H9 (cell line): ENCODE data around the gene PITPNM2. TPM values are rescaled to one million over a fixed set of nuclear protein-coding genes. Genes with fewer than 3 reads are reported as not detected.

Experiments
- DNase-seq: peaks from one replicate; pipeline ENCODE4 v3.0.0-alpha.2; 2017
- H2AFZ ChIP-seq: one replicate; pipeline ENCODE4 v1.6.1; 2013; ENCODE audit warnings: mild to moderate bottlenecking, low read length, control low read depth, moderate library complexity
- H2AK5ac ChIP-seq: 2 replicates; pipeline ENCODE4 v1.6.1; 2013; ENCODE audit warnings: low read length, control low read depth, mixed read lengths; ENCODE audit not compliant: insufficient read length
- H2BK120ac ChIP-seq: one replicate; pipeline ENCODE4 v1.6.1; 2013; ENCODE audit warnings: low read depth, mild to moderate bottlenecking, low read length, control low read depth, inconsistent platforms; ENCODE audit not compliant: poor library complexity, severe bottlenecking
- H2BK12ac ChIP-seq: 2 replicates; pipeline ENCODE4 v1.6.1; 2013; ENCODE audit warnings: low read length, control low read depth, mixed read lengths, low read depth; ENCODE audit not compliant: insufficient read length
- H2BK15ac ChIP-seq: 2 replicates; pipeline ENCODE4 v1.6.1; 2013; ENCODE audit warnings: low read depth, low read length, control low read depth
- H2BK20ac ChIP-seq: one replicate; pipeline ENCODE4 v1.6.1; 2013; ENCODE audit warnings: low read depth, mild to moderate bottlenecking, low read length, control low read depth, inconsistent platforms; ENCODE audit not compliant: poor library complexity, severe bottlenecking
- H2BK5ac ChIP-seq: 2 replicates; pipeline ENCODE4 v1.6.1; 2013; ENCODE audit warnings: low read length, control low read depth, mixed read lengths; ENCODE audit not compliant: insufficient read length
- H3K14ac ChIP-seq: 2 replicates; pipeline ENCODE4 v1.6.1; 2013; ENCODE audit warnings: low read length, control low read depth; ENCODE audit not compliant: insufficient read depth
- H3K18ac ChIP-seq: 2 replicates; pipeline ENCODE4 v1.6.1; 2013; ENCODE audit warnings: low read depth, mild to moderate bottlenecking, mixed read lengths, low read length, control low read depth; ENCODE audit not compliant: insufficient read length
- H3K23ac ChIP-seq: 2 replicates; pipeline ENCODE4 v1.6.1; 2013; ENCODE audit warnings: low read length, control low read depth, mixed read lengths, low read depth; ENCODE audit not compliant: insufficient read length
- H3K23me2 ChIP-seq: 2 replicates; pipeline ENCODE4 v1.6.1; 2013; ENCODE audit warnings: low read depth, mild to moderate bottlenecking, mixed read lengths, low read length, control low read depth; ENCODE audit not compliant: insufficient read length, poor library complexity, severe bottlenecking
- H3K27ac ChIP-seq: 2 replicates; pipeline ENCODE4 v1.5.1; 2013; ENCODE audit warnings: low read length, control low read depth, mixed read lengths, low read depth; ENCODE audit not compliant: insufficient read length
- H3K27me3 ChIP-seq: 2 replicates; pipeline ENCODE4 v1.6.1; 2013; ENCODE audit warnings: low read length, control low read depth, inconsistent platforms; ENCODE audit not compliant: insufficient read depth
- H3K4ac ChIP-seq: 2 replicates; pipeline ENCODE4 v1.6.1; 2013; ENCODE audit warnings: low read depth, mild to moderate bottlenecking, control low read depth, inconsistent platforms, low read length, moderate library complexity
- H3K4me1 ChIP-seq: 2 replicates; pipeline ENCODE4 v1.6.1; 2013; ENCODE audit warnings: low read length, control low read depth, inconsistent platforms; ENCODE audit not compliant: insufficient read depth
- H3K4me2 ChIP-seq: 2 replicates; pipeline ENCODE4 v1.6.1; 2013; ENCODE audit warnings: low read length, control low read depth, mixed read lengths; ENCODE audit not compliant: insufficient read length, insufficient read depth
- H3K56ac ChIP-seq: 2 replicates; pipeline ENCODE4 v1.6.1; 2013; ENCODE audit warnings: low read depth, mild to moderate bottlenecking, mixed read lengths, low read length, control low read depth; ENCODE audit not compliant: insufficient read length
- H3K79me1 ChIP-seq: 2 replicates; pipeline ENCODE4 v1.6.1; 2013; ENCODE audit warnings: low read depth, mild to moderate bottlenecking, moderate library complexity, low read length, control low read depth, inconsistent platforms; ENCODE audit not compliant: insufficient read depth, poor library complexity, severe bottlenecking
- H3K79me2 ChIP-seq: 2 replicates; pipeline ENCODE4 v1.6.1; 2013; ENCODE audit warnings: low read length, control low read depth, inconsistent platforms; ENCODE audit not compliant: insufficient read depth
- H3K9ac ChIP-seq: 2 replicates; pipeline ENCODE4 v1.6.1; 2013; ENCODE audit warnings: low read length, control low read depth, mixed read lengths; ENCODE audit not compliant: insufficient read length; ENCODE audit errors: extremely low read depth
- H3K9me3 ChIP-seq: one replicate; pipeline ENCODE4 v1.6.1; 2013; ENCODE audit warnings: low read depth, low read length, inconsistent platforms; ENCODE audit not compliant: control insufficient read depth
- H3T11ph ChIP-seq: one replicate; pipeline ENCODE4 v1.6.1; 2013; ENCODE audit warnings: mild to moderate bottlenecking, low read length, control low read depth, inconsistent platforms
- H4K20me1 ChIP-seq: one replicate; pipeline ENCODE4 v1.6.1; 2013; ENCODE audit not compliant: control insufficient read depth, insufficient read length, insufficient read depth
- H4K5ac ChIP-seq: 2 replicates; pipeline ENCODE4 v1.6.1; 2013; ENCODE audit warnings: low read depth, mild to moderate bottlenecking, mixed read lengths, low read length, control low read depth; ENCODE audit not compliant: insufficient read length
- H4K8ac ChIP-seq: replicated peaks from 2 replicates; pipeline ENCODE4 v1.6.1; 2013; ENCODE audit warnings: low read length, control low read depth, mixed read lengths, low read depth; ENCODE audit not compliant: insufficient read length
- H4K91ac ChIP-seq: 2 replicates; pipeline ENCODE4 v1.6.1; 2013; ENCODE audit warnings: low read depth, mild to moderate bottlenecking, moderate library complexity, mixed read lengths, low read length, control low read depth; ENCODE audit not compliant: insufficient read length
- H3K27ac Mint-ChIP-seq, 3 experiments: 2 replicates in 2 of 3; 3 replicates in 1 of 3; pipeline ENCODE4 v1.8.0; 2020 to 2021; ENCODE audit warnings: mixed read lengths in 3 of 3, mild to moderate bottlenecking in 1 of 3, moderate library complexity in 1 of 3
- H3K27me3 Mint-ChIP-seq: 2 replicates; pipeline ENCODE4 v1.8.0; 2021; ENCODE audit warnings: low read depth, mild to moderate bottlenecking, moderate library complexity, mixed read lengths
- H3K36me3 Mint-ChIP-seq, 3 experiments: 2 replicates in 2 of 3; 3 replicates in 1 of 3; pipeline ENCODE4 v1.8.0; 2020 to 2021; ENCODE audit warnings: low read depth in 3 of 3, mixed read lengths in 3 of 3; ENCODE audit not compliant: insufficient read depth in 1 of 3
- H3K4me1 Mint-ChIP-seq, 2 experiments: 2 replicates each; pipeline ENCODE4 v1.8.0; 2020; ENCODE audit warnings: mixed read lengths in 2 of 2
- H3K4me3 Mint-ChIP-seq, 2 experiments: 2 replicates in 1 of 2; 3 replicates in 1 of 2; pipeline ENCODE4 v1.8.0; 2020 to 2021; ENCODE audit warnings: mild to moderate bottlenecking in 2 of 2, mixed read lengths in 2 of 2, moderate library complexity in 1 of 2
- H3K9me3 Mint-ChIP-seq, 2 experiments: 2 replicates in 1 of 2; 3 replicates in 1 of 2; pipeline ENCODE4 v1.8.0; 2020; ENCODE audit warnings: mild to moderate bottlenecking in 2 of 2, mixed read lengths in 2 of 2, moderate library complexity in 1 of 2
- CTCF ChIP-seq: fragments of 200-600 bp; sonication (generic); conservative IDR thresholded peaks from 3 replicates; pipeline ENCODE4 v1.8.0; 2021; ENCODE audit warnings: antibody characterized with exemption, mild to moderate bottlenecking
- WGBS: extraction: QIAGEN DNeasy Blood & Tissue Kit; methylation state at CpG from one replicate; pipeline ENCODE4 v1.1.7; 2013; ENCODE audit warnings: missing lambda C conversion rate, low lambda C conversion rate, mixed read lengths; ENCODE audit not compliant: insufficient read length; ENCODE audit errors: extremely low coverage; 5-methylcytosine and 5-hydroxymethylcytosine counted together
- total RNA-seq: library from RNA; stranded (reverse); gene quantifications from 2 replicates; pipeline ENCODE4 v1.2.1, GENCODE V29; 2021

The PITPNM2 gene
- total RNA-seq, 1 experiment from 2014 or later = 1.2 TPM

GRCh38 chr12:123171967-123172366 is 21.1 kb upstream of the PITPNM2 start:
- 0 out of 7 replicates have a peak overlapping the region, but pooled peaks of 1 of the 3 experiments have one; percentile 2 for H3K27ac Mint-ChIP-seq
- Histone ChIP-seq H3K14ac (no peak overlapping the region), H3K79me1 (no peaks in the 10 kb centered on the region), H3K79me2 (no peaks in the 10 kb centered on the region), H3T11ph (no peak overlapping the region), H3K4ac (no peak overlapping the region), H4K8ac (no peak overlapping the region), H2AK5ac (no peak overlapping the region), H2AFZ (no peak overlapping the region), H3K56ac (no peak overlapping the region), H3K4me1 (no peaks in the 10 kb centered on the region; the same call in 1 of the 2 replicates), H3K4me2 (no peak overlapping the region), H3K9ac (no peak overlapping the region), H4K5ac (no peak overlapping the region), H3K23ac (no peak overlapping the region), H3K27me3 (no peaks in the 10 kb centered on the region), H4K91ac (no peak overlapping the region), H3K9me3 (no peaks in the 10 kb centered on the region), H2BK5ac (no peak overlapping the region), H3K23me2 (no peaks in the 10 kb centered on the region), H2BK12ac (no peak overlapping the region), H2BK15ac (no peak overlapping the region), H2BK120ac (no peak overlapping the region), H3K27ac (no peak overlapping the region), H4K20me1 (no peaks in the 10 kb centered on the region), H3K18ac (no peak overlapping the region), H2BK20ac (no peak overlapping the region)
- H3K36me3 Mint-ChIP-seq = peaks cover 6 to 46% (median 42%) of the 10 kb centered on the region in 3 experiments; a peak in 6 of 7 replicates
- no peaks in the 10 kb centered on the region for H3K9me3 Mint-ChIP-seq
- TF ChIP-seq CTCF = no peak
- peaks cover 7 to 10% of the 10 kb centered on the region in 2 experiments for H3K4me1 Mint-ChIP-seq
- WGBS = no CpG with 5 or more reads among the region's 5 CpGs
- no peaks in the 10 kb centered on the region for H3K27me3 Mint-ChIP-seq
- no peak overlapping the region for H3K4me3 Mint-ChIP-seq
- DNase-seq = no peak
